Ovary (tissue), 3 donors: ENCODE results near the gene CD81.

ENCODE experiments used
- CTCF ChIP-seq, 3 donors: fragments of 450-650 bp in 2 of 3; fragments of 200-600 bp in 1 of 3; IDR thresholded peaks; one replicate each; pipeline versions ENCODE4 v1.5.1 to v1.8.0; 2016 to 2022; ENCODE audit warnings: antibody characterized with exemption in 3 of 3, mild to moderate bottlenecking in 1 of 3
- POLR2A ChIP-seq: fragments of 450-650 bp; IDR thresholded peaks from one replicate; pipeline ENCODE4 v1.6.1; 2017; ENCODE audit warnings: antibody characterized with exemption, mild to moderate bottlenecking, moderate library complexity
- donor health status: DM: no; HTN: no; CAD: no.

- TF ChIP-seq POLR2A: no peak
- TF ChIP-seq CTCF (IDR thresholded peaks at IDR 0.05): no peak
Measured at GRCh38 chr11:2415171-2415570, 38.1 kb downstream of the CD81 start.
